A549 treated with AZD2906 at 1 μM for 4 hours (cell line): ENCODE measurements around the gene NOTO. TPM values are rescaled to one million over a fixed set of nuclear protein-coding genes. Genes with fewer than 3 reads are reported as not detected.

Source experiments
- total RNA-seq: library from RNA; stranded (reverse); fragments of 200-300 nt; extraction: Qiagen RNA extraction; gene quantifications from 5 replicates; pipeline ENCODE4 v1.2.3, GENCODE V29; 2022

NOTO gene, protein sequence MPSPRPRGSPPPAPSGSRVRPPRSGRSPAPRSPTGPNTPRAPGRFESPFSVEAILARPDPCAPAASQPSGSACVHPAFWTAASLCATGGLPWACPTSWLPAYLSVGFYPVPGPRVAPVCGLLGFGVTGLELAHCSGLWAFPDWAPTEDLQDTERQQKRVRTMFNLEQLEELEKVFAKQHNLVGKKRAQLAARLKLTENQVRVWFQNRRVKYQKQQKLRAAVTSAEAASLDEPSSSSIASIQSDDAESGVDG
- 0.02 to 0.03 TPM in 2 of 5 replicates, not detected in the others for total RNA-seq

DNA sequence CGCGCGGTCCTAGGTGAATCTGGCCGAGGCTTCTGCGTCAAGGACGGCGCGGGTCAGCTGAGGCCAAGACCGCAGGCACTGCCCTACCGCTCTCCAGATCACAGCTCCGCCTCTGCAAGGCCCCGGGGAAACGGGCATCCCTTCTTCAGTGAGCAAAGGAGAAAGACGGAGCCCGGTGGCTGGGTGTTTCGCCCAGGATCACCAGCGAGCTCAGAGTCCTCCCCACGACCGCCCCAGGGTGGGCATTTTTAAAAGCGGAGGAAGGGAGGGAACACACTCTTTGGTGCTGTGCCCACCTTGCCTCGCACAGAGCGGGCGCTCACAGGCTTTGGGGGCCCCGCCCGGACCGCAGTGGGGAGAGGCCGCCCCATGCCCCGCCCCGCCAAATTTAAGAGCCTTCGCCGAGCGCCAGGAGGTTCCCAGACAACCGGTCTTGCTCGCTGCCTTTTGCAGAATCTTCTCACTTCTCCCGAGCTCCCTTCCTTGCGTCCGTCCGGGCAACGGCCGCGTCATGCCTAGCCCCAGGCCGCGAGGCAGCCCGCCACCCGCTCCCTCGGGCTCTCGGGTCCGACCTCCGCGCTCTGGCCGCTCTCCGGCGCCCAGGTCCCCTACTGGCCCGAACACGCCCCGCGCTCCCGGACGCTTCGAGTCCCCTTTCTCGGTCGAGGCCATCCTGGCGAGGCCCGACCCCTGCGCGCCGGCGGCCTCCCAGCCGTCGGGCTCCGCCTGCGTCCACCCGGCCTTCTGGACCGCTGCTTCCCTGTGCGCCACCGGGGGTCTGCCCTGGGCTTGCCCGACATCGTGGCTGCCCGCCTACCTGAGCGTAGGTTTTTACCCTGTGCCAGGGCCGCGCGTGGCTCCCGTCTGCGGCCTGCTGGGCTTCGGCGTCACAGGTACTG is at the start of gene NOTO:
Gene NOTO (plus strand): TSS at position 419 of the 899 bp plus-strand sequence. CDS start 93 bp downstream, at position 512.

DNA sequence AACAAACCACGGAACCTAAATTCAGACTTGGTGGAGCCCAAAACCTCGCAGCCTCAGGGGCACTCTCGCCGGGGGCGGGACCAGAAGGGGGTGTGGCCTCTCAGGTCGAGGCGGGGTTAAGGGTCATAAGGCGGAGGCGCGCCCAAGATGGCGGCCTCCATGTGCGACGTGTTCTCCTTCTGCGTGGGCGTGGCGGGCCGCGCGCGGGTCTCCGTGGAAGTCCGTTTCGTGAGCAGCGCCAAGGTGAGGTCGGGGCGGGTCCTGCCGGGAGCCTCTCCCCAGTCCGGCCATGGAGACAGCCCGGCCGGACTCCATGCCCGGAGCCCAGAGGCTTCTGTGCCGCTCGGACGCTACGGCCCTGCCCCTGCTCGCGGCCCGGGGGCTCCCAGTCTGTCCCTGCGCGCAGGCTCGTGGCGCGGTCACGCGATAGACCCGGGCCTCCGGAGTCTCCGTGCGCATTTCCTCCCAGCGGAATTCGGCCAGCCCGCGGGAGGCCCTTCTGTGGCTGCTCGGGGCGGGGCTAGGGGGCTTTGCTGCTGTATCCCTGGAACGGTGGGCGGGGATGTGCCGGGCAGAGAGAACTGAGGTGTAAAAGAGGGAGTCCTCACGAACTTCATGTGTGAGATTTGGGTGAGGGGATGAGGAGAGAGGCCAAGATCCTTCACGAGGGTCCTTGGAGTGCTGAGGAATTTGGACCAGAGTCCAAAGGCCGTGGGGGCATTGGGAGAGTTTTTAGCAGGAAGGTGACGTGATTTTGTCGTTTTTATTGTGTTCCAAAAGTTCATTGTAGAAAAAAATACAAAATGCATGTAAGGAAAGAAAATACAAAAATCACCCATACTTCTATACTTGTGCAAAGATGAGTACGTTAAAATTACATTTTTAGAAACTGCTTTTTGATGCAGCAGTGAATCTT is 12.0 kb downstream of the NOTO start, which contains the start of gene SMYD5:
Gene SMYD5 (plus strand): TSS at position 126 of the 916 bp plus-strand sequence. CDS start 22 bp downstream, at position 148.

DNA sequence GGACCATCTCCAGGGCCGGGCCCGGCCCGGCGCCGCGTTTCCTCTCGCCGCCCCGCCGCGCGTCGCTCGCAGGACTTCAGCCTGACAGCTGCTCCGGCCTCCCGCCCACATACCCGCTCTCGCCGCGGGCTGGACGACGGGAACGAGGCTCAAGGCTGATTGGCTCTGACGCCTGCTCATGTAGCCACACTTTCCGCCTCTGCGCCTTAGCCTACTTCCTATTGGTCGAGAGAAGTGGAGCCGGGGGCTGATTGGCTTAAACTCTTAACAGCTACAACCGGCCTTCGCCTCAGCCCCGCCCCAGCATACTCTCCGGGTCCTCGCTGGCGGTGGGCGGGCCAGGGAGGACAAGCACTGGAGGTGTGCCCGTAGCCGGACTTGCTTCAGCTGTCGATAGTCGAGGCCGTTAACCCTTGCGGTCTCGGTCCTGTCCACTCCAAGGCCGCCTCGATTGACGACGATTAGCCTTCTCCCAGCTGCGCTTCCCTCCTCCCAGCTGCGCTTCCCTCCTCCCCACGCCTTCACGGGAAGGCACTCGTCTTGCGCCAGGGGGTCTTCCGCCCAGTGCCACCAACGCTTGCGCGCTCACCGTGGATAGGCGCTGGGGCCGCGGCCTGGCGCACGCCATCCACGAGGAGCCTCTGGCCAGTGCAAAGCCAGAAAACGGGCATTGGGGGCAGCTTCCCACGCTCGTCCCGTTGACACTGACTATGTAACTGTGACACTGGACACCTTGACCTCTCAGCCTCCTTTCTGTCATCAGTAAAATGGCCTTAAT is 31.0 kb downstream of the NOTO start, which contains the start of gene PRADC1:
Gene PRADC1 (minus strand): TSS at position 86 of the 778 bp plus-strand sequence. CDS start 79 bp downstream, at position 7.

DNA sequence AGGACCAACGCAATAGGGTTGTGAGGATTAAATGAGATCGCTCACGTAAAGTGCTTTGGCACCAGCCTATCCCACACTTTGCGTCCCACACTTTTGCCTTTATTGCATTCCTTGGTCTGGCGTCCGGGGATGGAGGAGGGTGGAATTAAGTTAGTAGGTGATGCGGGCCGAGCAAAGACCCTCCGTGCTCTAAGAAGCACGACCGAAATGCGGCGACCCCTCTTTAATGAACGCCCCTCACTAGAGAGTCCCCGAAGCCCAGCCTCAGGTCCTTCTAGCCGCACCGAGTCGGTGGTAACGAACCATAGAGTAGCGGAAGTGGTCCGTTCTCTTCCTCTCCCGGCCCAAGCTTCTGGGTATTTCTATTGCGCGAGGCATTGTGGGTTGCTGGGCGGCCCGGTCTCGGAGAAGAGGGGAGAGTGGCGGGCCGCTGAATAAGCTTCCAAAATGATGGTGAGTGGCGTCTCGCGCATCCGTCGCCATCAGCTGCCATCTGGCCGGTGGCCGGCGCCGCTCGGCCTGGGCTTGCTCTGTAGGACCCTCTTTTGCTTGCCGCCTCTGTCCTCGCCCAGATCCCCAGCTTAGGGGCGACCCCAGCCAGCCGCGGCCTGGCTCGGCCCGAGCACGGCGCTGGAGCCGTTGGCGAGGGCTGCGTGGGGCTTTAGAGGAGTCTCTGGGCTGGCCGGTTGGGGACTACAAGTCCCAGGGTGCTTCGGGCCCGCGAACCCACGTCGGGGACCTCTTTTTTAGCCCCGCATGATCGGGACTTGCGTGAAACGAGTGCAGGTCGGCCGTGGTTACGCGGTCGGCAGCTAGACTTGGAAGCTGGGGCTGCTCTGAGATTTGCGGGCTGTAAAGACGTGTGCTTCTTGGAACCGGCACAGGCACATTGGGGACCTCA is 31.8 kb downstream of the NOTO start, which contains the start of gene CCT7:
Gene CCT7 (plus strand): TSS at position 377 of the 901 bp plus-strand sequence. CDS start 71 bp downstream, at position 448.

Other genes with a start within 250 kb of the NOTO start
- gene SFXN5, start 130.9 kb upstream of the NOTO start, total RNA-seq: 9.8 to 15.5 TPM (median 11.9 TPM) in 5 replicates
- gene RAB11FIP5, start 89.6 kb upstream of the NOTO start, total RNA-seq: 31.9 to 35.0 TPM (median 33.3 TPM) in 5 replicates
- gene SMYD5, start 11.7 kb downstream of the NOTO start, total RNA-seq: 49.3 to 56.8 TPM (median 54.0 TPM) in 5 replicates
- gene PRADC1, start 30.7 kb downstream of the NOTO start, total RNA-seq: 18.4 to 26.9 TPM (median 26.1 TPM) in 5 replicates
- 542 to 951 TPM (median 575 TPM) in 5 replicates for gene CCT7, start 31.7 kb downstream of the NOTO start, total RNA-seq
- gene FBXO41, start 81.9 kb downstream of the NOTO start, total RNA-seq: 4.4 to 5.3 TPM (median 4.7 TPM) in 5 replicates
- gene EGR4, start 91.0 kb downstream of the NOTO start, total RNA-seq: 0.19 to 0.32 TPM (median 0.25 TPM) in 5 replicates
- 7.9 to 10.2 TPM (median 9.3 TPM) in 5 replicates for gene ALMS1, start 183.3 kb downstream of the NOTO start, total RNA-seq